GM19328 (cell line): ENCODE data around the gene GPR183.

Experiments used
- ATAC-seq: cut with Tn5 transposase; IDR thresholded peaks from one replicate; pipeline ENCODE4 v1.9.1; 2021; ENCODE audit warnings: mild to moderate bottlenecking, moderate library complexity; ENCODE audit not compliant: unreplicated experiment

Gene GPR183

DNA sequence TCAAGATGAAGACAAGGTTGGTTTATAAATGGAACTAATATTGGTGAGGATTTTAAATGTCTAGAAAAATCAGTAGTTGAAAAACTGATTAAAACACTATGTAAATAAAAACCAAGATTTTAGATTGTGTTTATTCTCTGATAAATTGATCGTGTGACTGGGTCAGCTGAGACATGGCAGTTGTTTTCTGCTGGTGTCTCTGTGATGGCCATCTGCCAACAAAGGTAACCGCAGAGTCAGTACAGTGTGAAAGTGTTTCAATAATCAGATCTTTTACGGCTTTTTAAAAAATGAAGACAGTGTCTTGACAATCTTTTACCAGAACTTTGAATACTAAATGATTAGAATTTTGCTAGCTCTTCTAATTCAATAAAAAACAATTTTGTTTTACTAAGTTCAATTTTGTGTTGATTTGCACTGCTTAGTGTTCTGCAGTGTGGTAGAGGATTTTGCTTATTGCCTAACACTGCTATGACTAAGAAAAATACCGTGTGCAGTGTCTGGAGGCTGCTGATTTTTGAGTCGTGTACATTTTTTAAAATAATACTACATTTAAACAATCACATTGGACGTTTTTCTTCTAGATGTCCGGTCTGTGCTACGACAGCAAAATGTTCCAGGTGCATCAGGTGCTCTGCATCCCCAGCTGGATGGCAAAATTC, 32.7 kb upstream of the GPR183 start:
- no peak for ATAC-seq

DNA sequence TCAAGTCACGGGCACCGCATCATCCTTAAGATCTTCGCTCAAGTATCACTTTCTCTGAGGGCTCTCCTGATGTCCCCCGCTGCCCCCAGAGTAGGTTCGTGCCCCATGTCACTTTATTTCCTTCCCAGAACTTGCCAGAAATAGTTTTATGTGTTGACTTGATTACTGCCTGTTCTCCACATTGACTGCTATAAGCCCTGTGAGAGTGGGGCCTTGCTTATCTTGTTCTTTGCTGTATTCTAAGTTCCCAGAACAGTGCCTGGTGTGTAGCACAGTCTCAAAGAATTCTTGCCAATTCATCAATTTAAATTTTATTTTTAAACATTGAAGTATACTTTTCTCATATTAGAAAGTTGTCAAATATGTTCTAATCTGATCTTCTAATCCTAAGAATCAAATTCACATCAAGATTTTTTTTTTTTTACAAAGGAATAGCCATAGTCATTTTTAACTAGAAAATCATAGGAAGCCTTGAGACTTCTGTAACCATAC, 32.1 kb upstream of the GPR183 start:
- no peak for ATAC-seq

DNA sequence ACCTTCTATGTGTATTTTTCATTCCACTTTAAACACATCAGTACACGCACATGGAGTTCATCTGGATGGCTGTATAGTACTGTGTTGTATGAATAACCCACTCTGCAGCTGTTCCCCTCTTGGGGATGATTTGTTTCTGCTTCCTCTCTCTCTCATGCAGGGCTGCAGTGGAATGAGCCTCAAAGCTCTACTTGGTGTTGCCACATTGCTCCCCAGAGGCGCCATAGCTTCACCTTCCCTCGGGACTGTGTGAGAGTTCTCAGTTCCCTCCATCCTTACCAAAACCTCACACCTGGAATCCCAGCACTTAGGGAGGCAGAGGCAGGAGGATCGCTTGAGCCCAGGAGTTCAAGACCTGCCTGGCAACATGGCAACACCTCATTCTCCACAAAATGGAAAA, 28.4 kb upstream of the GPR183 start:
- ATAC-seq: no peak

DNA sequence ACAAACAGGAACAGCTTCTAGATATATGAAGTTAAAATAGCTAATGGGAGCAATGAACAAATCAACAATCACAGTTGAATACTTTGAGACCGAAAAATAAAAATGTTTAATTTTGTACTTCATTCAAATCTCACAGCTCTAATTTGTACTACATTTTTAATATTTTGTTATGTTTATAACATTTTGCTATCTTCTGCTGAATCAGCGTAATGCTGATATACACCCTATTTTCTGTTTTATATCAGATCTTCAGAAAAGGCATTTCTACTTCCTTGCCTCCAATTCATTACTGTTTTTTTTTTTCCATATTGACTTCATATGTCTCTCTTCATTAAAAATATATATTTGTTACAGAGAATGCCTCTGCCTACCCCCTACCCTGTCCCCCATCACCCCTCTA, 27.9 kb upstream of the GPR183 start:
- ATAC-seq: no peak

DNA sequence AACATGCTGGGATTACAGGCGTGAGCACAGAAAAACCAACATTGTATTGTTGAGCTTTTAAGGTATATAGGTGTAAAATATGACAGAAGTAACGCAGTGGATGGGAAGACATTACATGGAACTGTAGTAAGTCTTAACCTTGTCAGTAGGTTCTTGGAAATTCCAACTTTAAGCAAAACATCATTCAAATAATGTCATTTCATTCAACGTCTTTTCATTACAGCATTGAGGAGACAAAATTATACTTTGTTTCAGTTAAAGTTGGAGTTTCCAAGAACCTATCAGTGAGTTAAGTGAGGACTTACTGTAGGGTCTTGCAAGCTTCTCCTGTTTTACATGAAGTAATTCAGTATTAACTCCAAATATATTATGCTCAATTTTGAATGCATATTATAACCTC, 27.0 kb upstream of the GPR183 start:
- ATAC-seq: no peak

DNA sequence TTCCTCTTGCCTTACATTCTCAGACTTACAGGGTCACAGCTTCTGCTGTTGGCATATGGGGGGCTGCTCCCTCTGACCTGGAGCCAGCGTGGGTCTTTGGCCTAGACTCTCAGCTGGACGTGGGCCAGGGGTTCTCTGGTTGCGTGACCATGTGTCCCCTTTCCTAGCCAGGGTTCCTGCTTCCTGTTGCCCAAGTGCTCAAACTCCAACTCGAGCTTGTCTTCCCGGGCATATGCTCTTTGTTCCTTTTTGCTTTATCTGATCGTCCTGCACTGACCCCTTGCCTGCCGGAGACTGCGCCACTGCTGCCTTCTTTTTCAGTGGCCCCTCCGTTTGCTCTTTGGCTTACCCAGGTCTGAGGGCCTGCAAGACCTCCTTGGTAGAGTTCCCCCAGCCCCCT, 25.3 kb upstream of the GPR183 start:
- peak; percentile 16 for ATAC-seq

DNA sequence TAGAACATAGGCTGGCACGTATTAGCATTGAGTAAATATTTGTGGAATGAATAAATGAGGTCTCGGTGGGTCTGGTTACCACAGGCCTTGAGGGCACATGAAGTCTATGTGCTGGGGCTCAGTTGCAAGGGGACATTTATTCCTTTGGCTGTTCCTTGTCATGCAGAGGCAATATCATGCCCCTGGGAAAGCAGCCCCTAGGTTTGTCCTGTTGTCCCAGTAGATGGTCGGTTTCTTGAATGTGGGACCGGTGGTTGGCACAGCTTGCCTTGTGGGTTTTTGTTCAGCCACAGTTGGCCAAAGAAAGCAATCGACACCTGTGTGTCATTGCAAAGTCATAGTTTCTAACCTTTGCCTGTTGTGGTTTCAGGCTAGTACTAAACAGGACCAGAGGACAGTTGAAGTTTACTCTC, 24.7 kb upstream of the GPR183 start:
- peak; percentile 83 for ATAC-seq

DNA sequence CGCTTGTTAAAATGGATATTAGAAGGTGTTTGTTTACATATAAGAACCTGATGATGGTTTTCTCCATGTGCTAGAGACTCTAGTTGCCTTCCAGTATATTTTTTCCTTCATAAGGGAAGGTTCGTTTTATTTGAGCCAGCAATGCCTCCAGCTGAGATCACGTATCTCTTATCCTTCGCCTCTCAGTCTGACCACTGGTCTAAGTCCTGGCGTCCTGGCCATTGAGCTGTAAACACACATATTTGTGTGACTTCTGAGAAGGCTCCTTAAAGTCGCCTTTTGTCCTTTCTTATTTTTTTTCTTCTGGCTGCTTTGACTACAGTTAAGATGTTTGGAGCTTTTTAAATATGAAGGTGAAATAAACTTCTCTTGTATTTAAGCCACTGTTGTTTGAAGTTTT, 23.7 kb upstream of the GPR183 start:
- no peak for ATAC-seq

DNA sequence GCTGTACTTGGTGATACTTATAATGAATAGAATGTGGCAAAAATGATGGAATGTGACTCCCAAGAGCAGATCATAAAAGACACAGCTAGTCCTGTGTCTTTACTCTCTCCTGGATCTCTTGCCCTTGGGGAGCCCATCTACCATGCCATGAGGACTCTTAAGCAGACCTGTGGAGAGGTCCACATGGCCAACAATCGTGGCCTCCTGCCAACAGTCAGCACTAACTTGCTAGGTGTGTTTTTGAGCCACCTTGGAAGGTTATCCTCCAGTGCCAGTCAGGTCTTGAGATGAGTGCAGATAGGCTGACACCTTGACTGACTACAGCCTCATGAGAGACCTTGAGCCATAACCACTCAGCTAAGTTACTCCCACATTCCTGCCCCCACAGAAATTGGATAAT, 22.3 kb upstream of the GPR183 start:
- no peak for ATAC-seq

DNA sequence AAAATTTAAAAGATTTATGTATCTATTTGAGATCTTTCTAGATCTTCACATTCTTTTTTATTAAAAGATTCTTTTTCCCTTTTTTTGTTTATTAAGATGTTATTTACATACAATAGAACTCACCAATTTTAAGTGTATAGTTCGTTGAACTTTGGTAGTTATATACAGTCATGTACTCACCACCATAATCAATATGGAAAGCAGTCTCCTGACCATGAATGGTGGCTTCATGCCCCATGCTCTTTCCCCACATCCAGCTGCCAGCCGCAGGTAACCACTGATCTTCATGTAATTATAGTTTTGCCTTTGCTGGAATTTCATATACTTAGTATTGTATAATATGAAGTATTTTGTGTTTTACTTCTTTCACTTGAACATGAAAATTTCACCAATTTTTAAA, 20.6 kb upstream of the GPR183 start:
- ATAC-seq: no peak

DNA sequence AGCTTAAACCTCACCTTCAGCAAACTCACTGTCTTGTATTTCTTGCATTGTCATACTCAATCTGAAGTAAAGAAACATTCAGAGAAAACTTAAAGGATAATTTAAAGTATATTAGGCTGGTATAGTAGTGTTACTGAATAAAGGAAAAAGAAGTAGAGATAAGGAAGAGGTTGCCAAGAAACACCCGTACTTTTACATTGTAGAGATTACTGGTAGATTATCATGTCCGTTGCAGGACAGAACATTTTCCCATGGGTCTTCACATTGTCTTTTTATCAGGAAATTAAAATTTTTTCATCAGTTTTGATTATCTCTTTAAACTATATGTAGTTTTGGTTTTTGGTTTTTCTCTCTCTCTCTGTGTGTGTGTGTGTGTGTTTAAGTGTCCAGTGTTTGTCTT, 19.9 kb upstream of the GPR183 start:
- no peak for ATAC-seq

DNA sequence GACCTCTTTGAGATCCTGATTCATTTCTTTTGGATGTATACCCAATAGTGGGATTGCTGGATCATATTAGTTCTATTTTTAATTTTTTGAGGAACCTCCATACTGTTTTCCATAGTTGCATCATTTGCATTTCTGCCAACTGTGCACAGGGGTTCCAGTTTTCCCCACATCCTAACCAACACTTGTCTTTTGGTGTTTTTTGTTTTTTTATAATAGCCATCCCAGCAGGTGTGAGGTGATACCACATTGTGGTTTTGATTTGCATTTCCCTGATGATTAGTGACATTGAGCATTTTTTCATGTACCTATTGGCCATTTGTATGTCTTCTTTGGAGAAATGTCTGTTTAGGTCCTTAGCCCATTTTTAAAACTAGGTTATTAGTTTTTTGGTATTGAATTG, 18.8 kb upstream of the GPR183 start:
- ATAC-seq: no peak

DNA sequence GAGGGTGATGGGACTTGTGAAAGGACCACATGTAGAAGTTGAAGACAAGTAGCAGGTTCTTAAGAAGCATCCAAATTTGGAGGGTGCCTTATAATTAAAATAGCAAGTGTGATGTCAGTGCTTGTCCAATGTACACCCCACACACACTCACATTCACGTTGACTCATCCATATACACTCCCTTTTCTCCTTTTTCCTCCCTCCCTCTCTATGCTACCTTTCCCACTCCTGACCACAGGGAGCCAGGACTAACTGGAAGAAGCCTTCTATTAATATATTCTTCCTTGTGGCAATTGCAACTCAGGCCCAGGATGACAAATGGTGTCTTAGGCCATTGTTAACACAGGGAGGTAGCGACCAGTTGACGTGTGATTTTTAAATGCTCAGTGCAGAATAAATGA, 16.3 kb upstream of the GPR183 start:
- no peak for ATAC-seq

DNA sequence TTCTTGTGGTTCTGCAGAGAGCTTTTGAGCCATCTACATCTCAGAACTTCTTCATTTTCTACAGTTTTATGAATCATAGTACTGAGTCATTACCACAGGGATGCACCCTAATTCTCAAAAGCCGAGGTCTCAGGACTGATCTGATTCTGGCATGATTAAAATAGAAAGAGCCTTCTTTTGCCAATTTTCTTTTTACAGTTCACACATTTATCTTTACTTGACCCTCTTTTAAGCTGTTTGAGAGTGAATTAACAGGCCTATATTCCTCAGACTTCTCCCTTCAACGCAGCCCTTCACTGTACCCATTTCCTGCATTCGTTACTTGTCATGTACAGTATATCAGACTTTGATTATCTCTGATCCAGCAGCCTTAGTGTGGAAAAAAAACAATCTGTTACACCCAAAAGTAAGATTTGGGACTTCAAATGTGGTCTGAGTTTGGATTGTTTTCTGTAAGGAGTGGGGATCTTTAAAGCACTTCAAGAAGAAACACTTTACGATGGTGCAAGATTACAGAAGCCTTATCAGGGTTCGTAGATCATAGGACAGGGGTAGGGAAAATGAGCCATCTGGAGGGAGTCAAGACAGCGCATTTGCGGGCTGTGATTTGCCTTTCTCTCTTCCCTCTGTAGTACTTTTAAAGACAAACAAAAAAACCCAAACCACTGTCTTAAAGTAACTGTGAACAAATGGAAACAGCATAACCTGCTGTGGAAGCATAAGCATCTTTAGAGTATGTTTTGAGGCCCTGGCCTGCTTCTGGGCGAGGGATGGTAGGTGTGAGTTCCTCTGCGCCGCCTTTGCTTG, 15.3 kb upstream of the GPR183 start:
- ATAC-seq: peak; percentile 74

DNA sequence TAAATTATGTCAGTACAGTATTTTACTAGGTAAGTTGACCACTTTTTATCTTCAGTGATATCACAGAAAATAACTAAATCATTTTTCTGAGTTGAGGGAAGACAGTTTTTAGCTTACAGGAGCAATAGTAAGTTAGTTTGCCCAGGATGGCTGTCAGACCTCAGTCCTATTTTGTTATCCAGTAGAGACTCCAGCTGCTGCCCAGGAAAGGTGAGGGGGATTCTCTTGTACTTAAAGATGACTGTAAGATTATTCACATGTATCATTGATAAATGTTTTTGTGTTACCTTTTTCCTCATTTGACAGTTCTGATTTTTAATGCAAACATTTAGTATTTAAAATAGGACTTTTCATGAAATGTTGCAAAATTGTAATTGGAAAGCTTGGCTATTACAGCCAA, 14.5 kb upstream of the GPR183 start:
- ATAC-seq: no peak

DNA sequence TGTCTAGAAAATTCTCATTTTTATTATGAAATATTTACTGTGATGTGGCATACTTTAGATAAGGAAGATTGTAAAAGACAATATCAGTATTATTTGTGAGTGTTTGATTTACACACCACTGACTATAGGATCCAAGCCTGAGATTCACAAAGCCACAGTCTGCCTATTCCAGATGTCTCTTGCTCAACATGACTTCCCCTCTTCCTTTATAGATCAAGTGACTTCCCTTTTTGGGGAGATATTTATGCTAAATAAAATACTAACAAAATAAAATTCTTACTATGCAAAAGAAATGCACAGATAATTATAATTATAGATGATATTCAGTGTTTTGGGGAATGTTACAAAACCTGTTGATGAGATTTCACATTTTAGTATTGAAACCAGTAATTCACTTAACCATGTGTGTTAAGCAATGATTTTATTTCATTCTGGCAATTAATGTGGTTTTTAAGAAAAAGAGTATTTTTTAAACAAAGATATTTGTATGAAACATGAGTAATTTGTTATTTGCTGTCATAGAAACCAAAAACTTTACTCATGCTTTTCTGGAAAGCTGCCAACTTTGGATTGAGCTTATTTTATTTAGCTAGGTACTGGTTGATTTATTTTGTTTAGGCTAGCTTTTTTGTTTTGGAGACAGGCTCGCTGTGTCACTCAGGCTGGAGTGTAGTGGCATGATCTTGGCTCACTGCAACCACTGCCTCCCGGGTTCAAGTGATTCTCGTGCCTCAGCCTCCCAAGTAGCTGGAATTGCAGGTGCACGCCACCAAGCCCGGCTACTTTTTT, 13.7 kb upstream of the GPR183 start:
- no peak for ATAC-seq

DNA sequence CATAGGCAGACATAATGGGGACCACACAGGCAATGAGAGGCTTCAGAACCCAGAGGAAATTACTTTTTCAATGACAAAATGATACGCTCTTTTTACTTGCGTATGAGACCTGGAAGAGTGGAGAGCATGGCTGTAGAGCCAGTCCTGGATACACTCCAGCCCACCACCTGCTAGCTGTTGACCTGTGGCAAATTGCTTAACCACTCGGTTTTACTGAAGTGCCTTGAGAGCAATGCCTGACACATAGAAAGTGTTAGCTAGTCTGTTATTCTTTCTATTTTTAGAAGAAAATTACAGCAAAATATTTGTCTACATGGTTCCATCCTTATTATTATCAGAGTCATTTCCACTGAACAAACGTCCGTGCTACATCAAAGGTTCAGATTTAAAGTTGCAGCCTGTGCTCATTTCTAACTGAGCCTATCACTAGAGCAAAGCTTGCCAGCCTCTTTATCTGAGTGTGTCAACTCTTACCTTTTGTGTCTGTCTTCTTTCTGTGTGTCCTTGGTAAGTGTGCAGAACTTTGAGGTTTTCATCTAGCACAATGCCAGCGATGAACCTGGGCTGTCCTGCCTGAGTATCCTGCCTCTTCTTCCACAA, 9.6 kb upstream of the GPR183 start:
- ATAC-seq: no peak

DNA sequence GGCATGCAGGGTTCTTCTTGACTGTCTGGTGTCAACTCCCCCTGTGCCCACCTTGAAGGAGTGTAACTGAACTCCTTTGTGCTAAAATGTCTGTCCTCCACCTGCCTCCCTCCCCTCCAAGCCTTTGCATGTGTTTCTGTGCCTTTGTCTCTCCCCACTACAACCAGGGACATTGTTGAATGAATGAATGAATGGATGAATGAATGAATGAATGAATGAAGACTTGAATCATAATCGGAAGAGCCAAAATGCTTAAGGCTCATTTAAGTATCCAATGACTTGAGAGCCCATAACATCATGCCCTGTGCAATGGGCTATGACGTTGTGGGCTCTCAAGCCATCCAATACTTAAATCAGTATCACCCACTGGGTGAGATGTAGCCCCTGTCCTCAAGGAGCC, 9.0 kb upstream of the GPR183 start:
- ATAC-seq: no peak

DNA sequence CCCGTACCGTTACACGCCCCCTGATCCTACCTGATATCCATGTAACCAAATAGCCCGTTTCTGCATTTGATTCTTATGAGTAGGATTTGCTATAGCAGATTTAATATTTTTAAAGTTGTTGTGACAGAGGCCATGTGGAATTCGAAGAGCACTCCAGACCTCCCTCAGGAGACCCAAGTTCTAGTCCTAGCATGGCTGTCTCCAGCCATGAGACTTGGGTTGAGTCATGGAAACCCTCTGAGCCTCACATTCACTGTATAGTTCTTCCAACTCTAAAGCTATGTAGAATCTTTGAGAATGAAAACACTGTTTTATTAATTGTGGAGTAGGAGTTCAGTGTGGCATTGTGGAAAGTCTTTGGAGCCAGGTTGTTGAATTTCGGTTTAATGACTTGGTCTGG, 8.0 kb upstream of the GPR183 start:
- no peak for ATAC-seq

DNA sequence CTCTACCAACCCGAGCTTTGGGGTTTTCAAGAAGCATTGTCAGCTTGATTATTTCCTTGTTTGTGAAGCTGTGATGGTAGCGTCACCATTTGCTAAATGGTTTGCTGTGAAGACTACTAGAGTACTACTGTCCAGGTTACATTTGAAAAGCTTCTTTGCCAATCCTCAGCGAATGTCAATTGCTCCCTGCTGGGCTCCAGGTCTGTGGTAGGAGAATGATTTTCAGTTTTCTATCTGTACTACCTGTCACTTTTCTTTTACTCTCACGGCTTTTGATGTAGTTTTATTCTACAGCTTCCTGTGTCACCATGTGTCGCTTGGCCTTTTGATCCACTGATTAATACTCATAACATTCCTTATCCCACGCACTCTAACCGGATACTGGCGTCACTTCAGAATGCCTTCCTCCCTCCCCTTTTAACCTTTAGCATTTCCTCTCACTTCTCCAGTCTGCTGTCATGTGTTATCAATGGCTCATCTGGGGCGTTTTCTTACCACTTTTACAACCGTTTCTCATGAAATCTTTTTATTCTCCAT, 7.5 kb upstream of the GPR183 start:
- ATAC-seq: no peak

DNA sequence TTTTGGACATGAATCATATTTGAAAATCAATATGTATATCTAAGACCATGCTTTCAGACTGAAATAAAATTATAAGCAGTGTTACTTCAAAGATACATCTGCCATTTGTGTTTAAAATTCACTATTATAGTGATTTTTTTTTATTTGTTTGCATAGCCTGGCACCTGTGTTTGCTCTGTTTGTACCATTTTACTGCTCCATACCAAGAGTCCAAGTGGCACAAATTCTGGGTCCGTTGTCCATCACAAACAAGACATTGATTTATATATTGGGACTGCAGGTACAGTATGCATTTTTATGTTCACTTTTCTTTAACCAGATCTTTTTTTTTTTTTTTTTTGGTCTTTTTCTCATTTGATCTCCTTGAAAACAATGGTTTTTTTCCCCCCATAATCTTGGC, 6.7 kb upstream of the GPR183 start:
- ATAC-seq: no peak
